HCT116 (cell line): ENCODE data around the gene C10orf120. TPM values are rescaled to one million over a fixed set of nuclear protein-coding genes. Genes with fewer than 3 reads are reported as not detected.

ENCODE experiments used
- ATAC-seq: fragments of 200-7000 bp; cut with Tn5 transposase; 2 replicates; pipeline ENCODE4 v1.9.1; 2020; ENCODE audit warnings: mild to moderate bottlenecking, moderate library complexity
- BruUV-seq: library from RNA; stranded (reverse); fragments of 400-500 nt; replicated peaks from 2 replicates; lab custom pipeline; 2021; lab: Mats Ljungman, UMichigan
- CTCF ChIA-PET: fragments of 300-600 bp; sonication (Branson Sonifier 250); formaldehyde crosslinking; loops from one replicate; lab custom pipeline; 2021; ENCODE audit warnings: antibody characterized with exemption; lab: Charles Lee
- POLR2A ChIA-PET: fragments of 300-600, 350-600 bp; sonication (Branson Sonifier 250); formaldehyde crosslinking; loops from one replicate; lab custom pipeline; 2021; ENCODE audit warnings: antibody characterized with exemption; lab: Charles Lee
- RAD21 ChIA-PET, 2 experiments: fragments of 300-600 bp; sonication (Branson Sonifier 250); formaldehyde crosslinking; loops; one replicate each; lab custom pipeline; 2023; ENCODE audit warnings: low total read pairs in 2 of 2; ENCODE audit not compliant: uncharacterized antibody in 2 of 2, unreplicated experiment in 2 of 2, low non-redundant PET in 1 of 2; lab: Charles Lee
- DNase-seq: peaks from one replicate; pipeline ENCODE4 v3.0.0-alpha.2; 2010; ENCODE audit warnings: low read depth, low spot score
- H2AFZ ChIP-seq: fragments of 200-600 bp; shearing (Covaris generic), sonication (generic); 2 replicates; pipeline ENCODE4 v1.6.1; 2017; ENCODE audit warnings: low read depth, mixed run types, mixed read lengths, antibody characterized with exemption, low read length; ENCODE audit not compliant: poor library complexity, severe bottlenecking
- H3K27ac ChIP-seq: 2 replicates; pipeline ENCODE4 v1.5.1; 2012; ENCODE audit warnings: low read depth, low read length
- H3K27me3 ChIP-seq: fragments of 200-600 bp; sonication (generic); 2 replicates; pipeline ENCODE4 v1.6.1; 2016; ENCODE audit warnings: mixed run types, low read length, mixed read lengths; ENCODE audit not compliant: insufficient read depth
- H3K36me3 ChIP-seq, 2 experiments: fragments of 200-500 bp in 1 of 2; fragments of 200-600 bp in 1 of 2; sonication (Bioruptor generic) in 1 of 2; sonication (generic) in 1 of 2; 2 replicates each; pipeline versions ENCODE4 v1.5.1 to v1.6.1; 2014 to 2016; ENCODE audit warnings: low read length in 2 of 2, inconsistent platforms in 1 of 2, mixed read lengths in 1 of 2, mixed run types in 1 of 2; ENCODE audit not compliant: insufficient read depth in 2 of 2, control insufficient read depth in 1 of 2
- H3K4me1 ChIP-seq, 2 experiments: fragments of 200-600 bp in 1 of 2; sonication (generic) in 1 of 2; 2 replicates each; pipeline versions ENCODE4 v1.5.1 to v1.6.1; 2012 to 2017; ENCODE audit warnings: low read length in 2 of 2, inconsistent platforms in 1 of 2, mild to moderate bottlenecking in 1 of 2, mixed read lengths in 1 of 2, mixed run types in 1 of 2, moderate library complexity in 1 of 2; ENCODE audit not compliant: insufficient read depth in 2 of 2, control insufficient read depth in 1 of 2
- H3K4me2 ChIP-seq: fragments of 200-600 bp; sonication (generic); 2 replicates; pipeline ENCODE4 v1.6.1; 2017; ENCODE audit warnings: mixed run types, low read length, mixed read lengths
- H3K4me3 ChIP-seq, 2 experiments: fragments of 200-600 bp in 1 of 2; sonication (generic) in 1 of 2; replicated peaks in 1 of 2; 2 replicates each; pipeline ENCODE4 v1.5.1; 2011 to 2016; ENCODE audit warnings: low read length in 2 of 2, control low read depth in 1 of 2, low read depth in 1 of 2, mild to moderate bottlenecking in 1 of 2, mixed read lengths in 1 of 2, mixed run types in 1 of 2
- H3K79me2 ChIP-seq: fragments of 200-600 bp; sonication (generic); 2 replicates; pipeline ENCODE4 v1.6.1; 2017; ENCODE audit warnings: mild to moderate bottlenecking, mixed run types, low read length, moderate library complexity, mixed read lengths; ENCODE audit not compliant: insufficient read depth
- H3K9ac ChIP-seq: fragments of 200-600 bp; sonication (generic); 2 replicates; pipeline ENCODE4 v1.6.1; 2016; ENCODE audit warnings: low read length, mixed read lengths
- H3K9me2 ChIP-seq: fragments of 200-600 bp; sonication (generic), shearing (Covaris generic); 2 replicates; pipeline ENCODE4 v1.6.1; 2017; ENCODE audit warnings: mixed run types, mild to moderate bottlenecking, moderate library complexity; ENCODE audit not compliant: insufficient read depth
- H3K9me3 ChIP-seq, 2 experiments: fragments of 200-500 bp in 1 of 2; fragments of 200-600 bp in 1 of 2; sonication (Bioruptor generic) in 1 of 2; sonication (generic) in 1 of 2; 2 replicates each; pipeline ENCODE4 v1.6.1; 2014 to 2017; ENCODE audit warnings: low read length in 2 of 2, mixed read lengths in 2 of 2, inconsistent platforms in 1 of 2, low read depth in 1 of 2, mild to moderate bottlenecking in 1 of 2, mixed run types in 1 of 2, moderate library complexity in 1 of 2; ENCODE audit not compliant: control insufficient read depth in 1 of 2, insufficient read depth in 1 of 2
- H4K20me1 ChIP-seq: fragments of 200-600 bp; sonication (generic), shearing (Covaris generic); 2 replicates; pipeline ENCODE4 v1.6.1; 2017; ENCODE audit warnings: mixed run types, mild to moderate bottlenecking, moderate library complexity; ENCODE audit not compliant: insufficient read depth
- CBX3 ChIP-seq: IDR thresholded peaks from 2 replicates; pipeline ENCODE4 v1.6.1; 2012; ENCODE audit warnings: low read depth
- EZH2 ChIP-seq: fragments of 200-600 bp; sonication (generic); IDR thresholded peaks from 2 replicates; pipeline ENCODE4 v1.6.1; 2017; ENCODE audit warnings: antibody characterized with exemption, mixed run types
- EZH2phosphoT487 ChIP-seq: fragments of 200-600 bp; IDR thresholded peaks from 2 replicates; pipeline ENCODE4 v1.6.1; 2018; ENCODE audit warnings: antibody characterized with exemption, borderline replicate concordance
- JUND ChIP-seq: IDR thresholded peaks from 2 replicates; pipeline ENCODE4 v1.6.1; 2012
- RAD21 ChIP-seq: IDR thresholded peaks from 2 replicates; pipeline ENCODE4 v1.6.1; 2012; ENCODE audit warnings: low read depth, mild to moderate bottlenecking
- SIN3A ChIP-seq: IDR thresholded peaks from 2 replicates; pipeline ENCODE4 v1.6.1; 2012; ENCODE audit warnings: low read depth
- YY1 ChIP-seq: IDR thresholded peaks from 2 replicates; pipeline ENCODE4 v1.6.1; 2011; ENCODE audit warnings: low read length, low read depth, moderate library complexity, mild to moderate bottlenecking; ENCODE audit not compliant: insufficient replicate concordance; ENCODE audit errors: extremely low read depth
- intact Hi-C: fragments of 100-400 bp; cut with micrococcal nuclease; formaldehyde crosslinking; loops from 2 replicates; pipeline ENCODE4 v1.10.0; 2022
- total RNA-seq: library from RNA; stranded (reverse); gene quantifications from one replicate; pipeline ENCODE4 v1.2.1, GENCODE V29; 2021; ENCODE audit not compliant: unreplicated experiment
- TF ChIP-seq, protein P1 (sequence below): IDR thresholded peaks from 2 replicates; pipeline ENCODE4 v1.6.1; 2012
- TF ChIP-seq, protein P2 (sequence below): IDR thresholded peaks from 2 replicates; pipeline ENCODE4 v1.6.1; 2011; ENCODE audit warnings: mild to moderate bottlenecking, low read length, moderate library complexity; ENCODE audit not compliant: insufficient replicate concordance; ENCODE audit errors: extremely low read depth

The C10orf120 gene
- total RNA-seq, 1 experiment from 2014 or later: not detected

DNA sequence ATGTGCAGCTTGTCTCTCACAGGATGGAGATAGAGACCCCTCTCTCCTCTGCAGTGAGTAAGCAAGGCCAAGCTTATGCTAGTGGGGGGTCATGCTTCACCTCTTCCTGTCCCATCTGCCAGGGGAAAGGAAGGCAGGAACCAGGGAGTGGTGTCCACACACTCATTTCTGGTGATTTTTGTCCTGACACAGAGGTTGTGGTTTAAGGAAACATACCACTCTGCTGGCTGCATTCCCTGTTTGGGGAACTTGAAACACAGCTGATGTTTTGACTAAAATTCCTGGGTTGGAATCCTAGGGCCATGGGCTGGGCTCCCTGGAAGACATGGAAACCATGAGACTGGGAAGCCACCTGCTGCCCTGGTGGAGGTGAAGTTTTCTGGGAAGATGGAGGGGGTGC, 21.4 kb downstream of the C10orf120 start:
- TF ChIP-seq, protein P1, sequence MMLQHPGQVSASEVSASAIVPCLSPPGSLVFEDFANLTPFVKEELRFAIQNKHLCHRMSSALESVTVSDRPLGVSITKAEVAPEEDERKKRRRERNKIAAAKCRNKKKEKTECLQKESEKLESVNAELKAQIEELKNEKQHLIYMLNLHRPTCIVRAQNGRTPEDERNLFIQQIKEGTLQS: no peak
- no peak for TF ChIP-seq JUND
- no peak for TF ChIP-seq SIN3A
- no peak for TF ChIP-seq EZH2
- no peak for TF ChIP-seq YY1
- TF ChIP-seq EZH2phosphoT487: no peak
- no peak for TF ChIP-seq CBX3
- H3K9ac ChIP-seq: no peak overlapping the region
- no peaks in the 10 kb centered on the region for H3K9me2 ChIP-seq
- no peaks in the 10 kb centered on the region for H3K79me2 ChIP-seq
- no peaks in the 10 kb centered on the region for H3K9me3 ChIP-seq
- H2AFZ ChIP-seq: no peak overlapping the region
- CTCF ChIA-PET: no interaction called here
- POLR2A ChIA-PET: no interaction called here
- intact Hi-C loops: no loop called here
- H4K20me1 ChIP-seq: no peaks in the 10 kb centered on the region
- peaks cover 84% of the 10 kb centered on the region for H3K27me3 ChIP-seq
- RAD21 ChIA-PET: no interaction called here
- no peak overlapping the region for H3K4me2 ChIP-seq
- DNase-seq (no peak), ATAC-seq (no peak)
- no TSS peak for BruUV-seq
- no peak overlapping the region for H3K4me3 ChIP-seq
- no peak overlapping the region for H3K27ac ChIP-seq
- H3K36me3 ChIP-seq: no peaks in the 10 kb centered on the region
- H3K4me1 ChIP-seq: no peaks in the 10 kb centered on the region

DNA sequence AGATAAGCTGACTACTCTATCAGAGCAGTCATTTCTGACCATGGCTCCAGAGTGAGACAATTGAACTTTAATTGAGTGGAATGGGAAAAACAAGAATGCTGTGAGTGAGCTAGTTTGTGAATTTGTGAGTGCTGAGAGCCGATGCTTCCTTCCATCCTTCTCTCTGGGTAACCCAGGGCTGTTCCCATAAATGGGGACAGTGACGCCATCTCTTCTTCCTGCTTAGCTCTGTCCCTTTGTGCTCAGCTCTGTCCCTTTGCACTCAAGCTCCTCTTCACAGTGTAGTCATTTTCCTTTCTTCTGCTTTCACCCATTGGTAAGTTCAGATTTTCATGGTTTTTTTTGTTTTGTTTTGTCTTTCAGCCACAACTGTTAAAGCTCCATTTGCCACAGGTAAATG, 24.4 kb downstream of the C10orf120 start:
- intact Hi-C loops: no loop called here

More for the DNA sequence above, 24.4 kb downstream of the C10orf120 start:
- H3K27me3 ChIP-seq: peaks cover 91% of the 10 kb centered on the region
- TF ChIP-seq RAD21: no peak
- TF ChIP-seq, protein P2, sequence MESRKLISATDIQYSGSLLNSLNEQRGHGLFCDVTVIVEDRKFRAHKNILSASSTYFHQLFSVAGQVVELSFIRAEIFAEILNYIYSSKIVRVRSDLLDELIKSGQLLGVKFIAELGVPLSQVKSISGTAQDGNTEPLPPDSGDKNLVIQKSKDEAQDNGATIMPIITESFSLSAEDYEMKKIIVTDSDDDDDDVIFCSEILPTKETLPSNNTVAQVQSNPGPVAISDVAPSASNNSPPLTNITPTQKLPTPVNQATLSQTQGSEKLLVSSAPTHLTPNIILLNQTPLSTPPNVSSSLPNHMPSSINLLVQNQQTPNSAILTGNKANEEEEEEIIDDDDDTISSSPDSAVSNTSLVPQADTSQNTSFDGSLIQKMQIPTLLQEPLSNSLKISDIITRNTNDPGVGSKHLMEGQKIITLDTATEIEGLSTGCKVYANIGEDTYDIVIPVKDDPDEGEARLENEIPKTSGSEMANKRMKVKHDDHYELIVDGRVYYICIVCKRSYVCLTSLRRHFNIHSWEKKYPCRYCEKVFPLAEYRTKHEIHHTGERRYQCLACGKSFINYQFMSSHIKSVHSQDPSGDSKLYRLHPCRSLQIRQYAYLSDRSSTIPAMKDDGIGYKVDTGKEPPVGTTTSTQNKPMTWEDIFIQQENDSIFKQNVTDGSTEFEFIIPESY: no peak
- TF ChIP-seq, protein P1: no peak
- TF ChIP-seq, all 23 proteins: peak for 0
- Histone ChIP-seq H4K20me1 (no peaks in the 10 kb centered on the region), H3K9ac (no peak overlapping the region), H2AFZ (no peak overlapping the region), H3K4me1 (no peaks in the 10 kb centered on the region), H3K27ac (no peak overlapping the region), H3K4me2 (no peak overlapping the region), H3K9me2 (no peaks in the 10 kb centered on the region), H3K36me3 (no peaks in the 10 kb centered on the region), H3K4me3 (no peak overlapping the region), H3K9me3 (no peaks in the 10 kb centered on the region), H3K79me2 (no peaks in the 10 kb centered on the region)
- ChIA-PET RAD21 (no interaction called here), CTCF (no interaction called here), POLR2A (no interaction called here)
- no peak for ATAC-seq
- no TSS peak for BruUV-seq
- no peak for DNase-seq
